Heart left ventricle (tissue), 13 donors: ENCODE data around the gene DPP10.

Source experiments
- CTCF ChIP-seq, 12 donors: fragments of 200-600 bp; sonication (generic) in 4 of 12; IDR thresholded peaks; one replicate each; pipeline versions ENCODE4 v1.5.0 to v1.8.0; 2018 to 2022; ENCODE audit warnings: antibody characterized with exemption in 12 of 12, mild to moderate bottlenecking in 5 of 12
- POLR2A ChIP-seq, 2 donors: fragments of 450-650 bp; IDR thresholded peaks; one replicate each; pipeline ENCODE4 v1.6.1; 2017; ENCODE audit warnings: antibody characterized with exemption in 2 of 2, mild to moderate bottlenecking in 2 of 2, moderate library complexity in 2 of 2
- donor health status: ischemic (EF 13 %, LVEDD 7.1; RV severe dilation, severe dysfunction).
- donor health status: DM: no; HTN: yes; CAD: no.
- donor health status: DM: no; HTN: no; CAD: no.
- donor health status: ischemic (EF 25% LVEDD 6.9; RV normal size, moderate dysfunction).
- donor health status: ischemic (EF 25% LVEDD 5.7; RV mildly dilated, moderate dysfunction).
- donor health status: ischemic (EF 35%, LVEDD 5.7; RV mildly dilated, moderate dysfunction).
- donor health status: nonischemic (EF 11% LVEDD 7.7; RV severe dilation, severe dysfunction).
- donor health status: DM: yes; HTN: yes; CAD: no.
- donor health status: PGD.
- donor health status: ischemic (EF 29% LVEDD 5.4; RV normal size, mild dysfunction).
- donor health status: nonischemic (EF 23%, LVEDD 6.1; RV moderate dilation, normal function).

- no peak for TF ChIP-seq CTCF (IDR thresholded peaks at IDR 0.05)
- TF ChIP-seq POLR2A (IDR thresholded peaks at IDR 0.05), result no peak
Observed at GRCh38 chr2:115234186-115234585, 791.7 kb downstream of the DPP10 start.
